ENCODE data around the gene JAK3. TPM values are rescaled to one million over a fixed set of nuclear protein-coding genes. Genes with fewer than 3 reads are reported as not detected.

The JAK3 gene
- total RNA-seq, 1 donor from 2014 or later, result 28.1 TPM

- no peak for DNase-seq (ENCODE audit: low spot score in 2 of 2)
- Histone ChIP-seq H3K9me3 (no peaks in the 10 kb centered on the region), H3K27me3 (no peaks in the 10 kb centered on the region), H3K4me3 (no peak overlapping the region), H3K36me3 (no peaks in the 10 kb centered on the region), H3K27ac (no peak overlapping the region), H3K4me1 (no peaks in the 10 kb centered on the region)
- no peak for TF ChIP-seq CTCF (IDR thresholded peaks at IDR 0.05)
- intact Hi-C loops (cut with DNase I), result no loop called here
These were observed 36.7 kb downstream of the JAK3 start for GRCh38 chr19:17811103-17811502.

GRCh38 chr19:17807731-17808316 lies 40.0 kb downstream of the JAK3 start:
- no peak for DNase-seq (ENCODE audit: low spot score in 2 of 2)
- H3K27me3 ChIP-seq, result no peaks in the 10 kb centered on the region
- no peak overlapping the region for H3K4me3 ChIP-seq
- TF ChIP-seq CTCF (IDR thresholded peaks at IDR 0.05), result no peak
- no peak overlapping the region for H3K27ac ChIP-seq
- no peaks in the 10 kb centered on the region for H3K9me3 ChIP-seq
- H3K36me3 ChIP-seq, result no peaks in the 10 kb centered on the region
- no peaks in the 10 kb centered on the region for H3K4me1 ChIP-seq
- intact Hi-C loops (cut with DNase I), result no loop called here

- Histone ChIP-seq H3K27me3 (no peaks in the 10 kb centered on the region), H3K9me3 (no peaks in the 10 kb centered on the region), H3K4me3 (no peak overlapping the region), H3K36me3 (no peaks in the 10 kb centered on the region), H3K27ac (no peak overlapping the region), H3K4me1 (no peaks in the 10 kb centered on the region)
- TF ChIP-seq CTCF (IDR thresholded peaks at IDR 0.05), result no peak
- no peak for DNase-seq (ENCODE audit: low spot score in 2 of 2)
- intact Hi-C loops (cut with DNase I), result no loop called here
These were observed 40.8 kb downstream of the JAK3 start for GRCh38 chr19:17806945-17807344.

- no peak for TF ChIP-seq CTCF (IDR thresholded peaks at IDR 0.05)
- Histone ChIP-seq H3K27ac (no peak overlapping the region), H3K36me3 (no peaks in the 10 kb centered on the region), H3K4me3 (no peak overlapping the region), H3K9me3 (no peaks in the 10 kb centered on the region), H3K27me3 (no peaks in the 10 kb centered on the region), H3K4me1 (no peaks in the 10 kb centered on the region)
- DNase-seq (ENCODE audit: low spot score in 2 of 2), result no peak
- intact Hi-C loops (cut with DNase I), result no loop called here
These were observed 42.4 kb downstream of the JAK3 start for GRCh38 chr19:17805427-17805826.

- no peaks in the 10 kb centered on the region for H3K27me3 ChIP-seq
- H3K36me3 ChIP-seq, result no peaks in the 10 kb centered on the region
- intact Hi-C loops (cut with DNase I), result no loop called here
- no peaks in the 10 kb centered on the region for H3K4me1 ChIP-seq
- TF ChIP-seq CTCF (IDR thresholded peaks at IDR 0.05), result no peak
- H3K9me3 ChIP-seq, result no peaks in the 10 kb centered on the region
- no peak overlapping the region for H3K4me3 ChIP-seq
- no peak for DNase-seq (ENCODE audit: low spot score in 2 of 2)
- no peak overlapping the region for H3K27ac ChIP-seq
These were observed 44.4 kb downstream of the JAK3 start for GRCh38 chr19:17803264-17803896.

Measured in ascending aorta (tissue), 2 donors.